HG02938 (cell line): Measurements from ENCODE around the gene TNFRSF25.
"Not testable (repeated sequence)": the region's sequence is repeated elsewhere in the genome, so short reads cannot be mapped to it uniquely, and the experiment has no call there.

Source experiments
- ATAC-seq: cut with Tn5 transposase; IDR thresholded peaks from one replicate; pipeline ENCODE4 v1.9.1; 2021; ENCODE audit warnings: mild to moderate bottlenecking, moderate library complexity; ENCODE audit not compliant: unreplicated experiment

Gene TNFRSF25

DNA sequence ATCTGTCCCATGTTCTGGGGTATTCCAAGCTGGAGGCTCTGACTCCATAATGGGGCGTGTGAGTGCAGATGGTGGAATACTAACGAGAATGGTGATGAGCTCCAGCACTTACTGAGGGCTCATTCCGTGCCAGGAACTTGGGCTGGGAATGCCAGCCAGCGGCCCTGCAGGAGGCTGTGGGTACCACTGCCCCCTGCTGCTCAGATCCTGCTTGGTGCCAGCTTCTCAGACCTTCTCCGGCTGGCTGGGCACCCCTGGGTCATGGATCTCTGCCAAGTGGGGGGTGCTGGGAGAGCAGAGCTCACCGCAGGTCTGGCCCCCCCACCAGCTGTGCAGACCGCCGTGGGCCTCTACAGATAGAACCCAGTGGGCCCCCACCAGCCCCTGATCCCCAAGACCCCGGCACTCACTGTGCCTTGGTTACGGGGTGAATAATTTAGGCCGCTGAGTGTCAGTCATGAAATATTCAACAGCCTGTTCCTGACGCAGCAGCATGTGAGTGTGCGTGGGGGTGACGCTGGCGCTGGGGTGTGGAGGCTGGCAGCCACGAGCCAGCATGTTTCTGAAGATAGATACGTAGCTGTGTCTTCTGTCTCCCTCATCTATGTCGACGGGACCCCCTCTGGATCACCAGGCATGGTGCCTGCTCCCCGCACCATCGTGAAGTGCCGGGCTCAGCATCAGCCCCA, 28.8 kb downstream of the TNFRSF25 start:
- not testable (repeated sequence) for ATAC-seq

DNA sequence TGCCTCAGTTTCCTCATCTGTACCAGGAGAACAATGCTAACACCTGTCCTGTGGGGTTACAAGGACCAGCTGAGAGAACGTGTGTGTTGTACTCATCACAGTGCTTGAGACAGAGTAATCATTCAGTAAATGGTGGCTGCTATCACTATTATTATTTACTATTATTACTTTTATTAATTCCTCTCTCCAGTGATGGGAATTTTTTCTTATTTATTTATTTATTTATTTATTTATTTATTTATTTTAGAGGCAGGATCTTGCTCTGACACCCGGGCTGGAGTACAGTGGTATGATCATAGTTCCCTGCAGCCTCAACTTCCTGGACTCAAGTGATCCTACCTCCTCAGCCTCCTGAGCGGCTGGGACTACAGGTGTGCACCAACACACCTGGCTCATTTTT, 29.7 kb downstream of the TNFRSF25 start:
- ATAC-seq: not testable (repeated sequence)

DNA sequence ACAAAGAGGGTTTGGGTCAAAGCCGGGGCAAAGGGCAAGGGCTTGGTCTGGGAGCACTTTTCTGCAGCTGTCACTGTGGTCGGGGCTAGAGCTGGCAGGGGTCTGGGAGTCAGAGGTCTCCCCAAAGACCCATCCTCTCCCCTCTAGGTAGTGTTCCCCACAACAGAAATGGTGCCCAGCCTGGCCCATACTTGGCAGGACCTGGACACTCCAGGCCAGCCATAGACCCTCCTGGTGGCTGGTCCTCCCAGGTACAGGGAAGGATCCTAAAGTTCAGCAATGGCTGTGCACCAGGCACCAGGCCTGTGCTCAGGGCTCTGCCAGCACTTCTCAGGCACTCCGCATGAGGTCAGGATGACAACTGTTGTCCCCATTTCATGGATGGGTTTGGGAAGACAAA, 30.4 kb downstream of the TNFRSF25 start:
- ATAC-seq: no peak

DNA sequence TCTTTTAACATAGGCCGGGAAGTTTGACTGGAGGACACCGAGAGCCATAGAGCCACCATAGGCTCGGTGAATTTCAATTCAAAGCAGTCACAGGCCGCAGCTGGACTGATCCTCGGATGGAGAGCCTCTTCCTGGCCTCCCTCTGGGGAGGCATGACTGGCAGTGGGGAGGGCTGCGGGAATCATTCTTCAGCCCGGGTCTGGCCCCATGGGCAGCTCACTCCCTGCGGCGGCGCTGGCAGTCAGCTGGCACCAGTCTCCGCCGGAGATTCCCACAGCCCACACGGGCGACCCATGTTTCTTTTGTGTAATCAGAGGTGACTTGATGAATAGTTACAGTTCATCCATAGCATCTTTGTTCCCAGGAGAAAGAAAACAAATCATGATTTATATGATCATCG, 30.8 kb downstream of the TNFRSF25 start:
- ATAC-seq: no peak

DNA sequence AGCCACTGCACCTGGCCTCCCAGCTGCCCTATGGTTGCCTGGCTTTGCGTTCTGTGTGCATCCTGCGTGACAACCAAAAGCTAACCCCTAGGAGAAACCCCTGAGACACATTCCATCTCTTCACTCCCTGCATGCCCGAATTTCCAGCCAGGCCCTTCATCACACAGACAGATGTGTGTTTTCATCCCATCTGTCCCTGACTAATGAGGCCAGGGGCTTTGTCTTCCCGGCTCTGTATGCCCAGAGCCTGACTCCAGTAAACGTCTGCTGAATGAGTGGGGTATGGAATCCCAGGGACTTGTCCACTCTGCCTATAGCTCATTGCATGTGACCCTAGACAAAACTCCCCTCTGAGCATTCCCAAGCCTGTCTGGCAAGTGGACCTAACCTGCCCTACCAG, 31.8 kb downstream of the TNFRSF25 start:
- ATAC-seq: no peak

DNA sequence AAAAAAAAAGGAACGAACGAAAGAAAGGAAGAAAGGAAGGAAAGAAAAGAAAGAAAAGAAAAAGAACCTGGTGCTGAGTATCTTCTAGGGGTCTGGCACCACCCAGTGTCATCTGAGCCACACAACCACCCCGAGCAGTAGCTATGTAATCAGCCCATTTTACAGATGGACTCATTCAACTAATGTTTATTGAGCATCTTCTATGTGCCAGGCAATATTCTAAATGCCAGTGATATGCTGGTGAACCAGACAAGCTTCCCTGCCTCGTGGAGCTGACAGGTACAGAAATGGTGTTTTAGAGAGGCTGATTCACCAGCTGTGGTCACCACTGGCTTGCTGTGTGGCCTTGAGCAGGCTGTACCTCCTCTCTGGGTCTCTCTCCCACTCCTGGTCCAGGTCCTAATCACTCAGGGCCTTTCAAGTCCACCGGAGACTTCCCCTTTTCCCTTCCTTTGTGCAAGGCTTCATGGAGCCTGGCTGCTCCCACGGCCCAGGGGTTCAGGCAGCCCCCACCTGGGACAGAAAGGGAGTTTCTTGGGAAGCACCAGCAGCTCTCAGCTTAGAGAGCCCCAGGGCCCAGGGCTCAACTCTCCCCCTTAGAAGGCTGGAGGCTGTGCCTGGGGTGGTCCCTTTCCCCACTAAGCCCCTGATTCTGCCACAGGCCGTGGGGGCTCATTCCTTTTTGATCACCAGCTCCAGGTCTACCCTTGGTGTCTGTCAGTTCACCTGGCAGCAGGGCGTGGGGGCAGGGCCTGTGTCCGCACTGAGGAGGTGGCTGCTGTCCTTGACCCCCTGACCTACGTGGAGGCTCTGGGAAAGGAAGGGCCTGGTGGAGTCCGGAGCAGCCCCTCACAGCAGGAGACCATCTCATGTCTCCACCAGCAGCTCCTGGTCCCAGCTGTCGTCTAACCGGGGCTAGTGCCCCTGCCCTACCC, 34.1 kb downstream of the TNFRSF25 start:
- ATAC-seq: not testable (repeated sequence)

DNA sequence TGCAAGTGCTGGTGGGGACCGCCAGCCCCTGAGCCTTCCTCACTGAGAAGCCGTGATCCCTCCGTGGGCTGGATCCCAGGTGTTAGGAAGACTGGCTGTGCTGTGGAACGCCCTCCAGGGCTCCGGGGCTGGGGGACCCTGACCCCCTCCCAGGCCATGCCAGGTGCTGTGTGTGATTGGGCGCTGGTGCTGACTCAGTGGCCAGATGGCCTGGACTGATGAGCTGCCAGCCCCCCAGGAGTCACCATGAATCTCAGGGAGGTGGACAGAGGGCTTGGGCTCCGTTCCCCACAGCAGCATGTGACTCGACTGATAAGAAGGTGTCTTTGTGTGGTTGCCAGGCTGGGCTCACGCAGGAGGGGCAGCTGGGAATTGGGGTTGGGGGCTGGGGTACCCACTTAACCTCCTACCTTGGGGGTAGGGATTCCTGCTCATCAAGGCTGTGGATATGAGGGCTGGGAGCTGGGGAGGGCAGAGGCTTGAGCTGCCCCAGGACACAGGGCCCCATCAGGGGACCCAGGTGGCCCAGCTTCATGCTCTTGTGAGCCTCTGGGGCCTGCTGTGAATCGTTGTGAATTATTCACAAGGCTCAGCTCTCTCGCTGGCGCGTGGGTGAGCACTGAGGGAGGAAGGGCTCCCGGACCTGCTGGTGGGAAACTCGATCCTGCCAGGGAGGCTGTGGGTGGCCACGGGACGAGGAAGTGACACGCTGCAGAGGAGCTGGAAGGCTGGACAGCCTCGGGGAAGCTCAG, 36.1 kb downstream of the TNFRSF25 start:
- ATAC-seq: not testable (repeated sequence)

DNA sequence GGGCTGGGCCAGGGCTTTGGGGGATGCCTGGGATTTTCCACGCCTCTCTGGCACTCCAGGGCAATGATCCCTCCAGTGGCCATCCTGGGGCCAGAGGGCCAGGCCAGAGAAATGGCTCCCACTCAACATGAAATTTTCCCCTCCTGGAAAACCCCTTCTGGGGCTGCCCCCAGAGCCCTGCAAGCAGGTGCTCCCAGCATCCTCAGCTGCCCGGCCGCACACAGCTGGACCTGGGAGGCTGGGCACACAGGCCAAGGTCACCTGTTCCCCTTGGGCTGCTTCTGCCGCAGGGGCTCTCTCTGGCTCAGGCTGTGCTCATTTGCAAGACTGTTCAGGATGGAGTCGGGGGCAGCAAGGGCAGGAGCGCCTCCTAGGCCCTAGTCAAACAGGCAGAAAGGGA, 37.5 kb downstream of the TNFRSF25 start:
- ATAC-seq: not testable (repeated sequence)

DNA sequence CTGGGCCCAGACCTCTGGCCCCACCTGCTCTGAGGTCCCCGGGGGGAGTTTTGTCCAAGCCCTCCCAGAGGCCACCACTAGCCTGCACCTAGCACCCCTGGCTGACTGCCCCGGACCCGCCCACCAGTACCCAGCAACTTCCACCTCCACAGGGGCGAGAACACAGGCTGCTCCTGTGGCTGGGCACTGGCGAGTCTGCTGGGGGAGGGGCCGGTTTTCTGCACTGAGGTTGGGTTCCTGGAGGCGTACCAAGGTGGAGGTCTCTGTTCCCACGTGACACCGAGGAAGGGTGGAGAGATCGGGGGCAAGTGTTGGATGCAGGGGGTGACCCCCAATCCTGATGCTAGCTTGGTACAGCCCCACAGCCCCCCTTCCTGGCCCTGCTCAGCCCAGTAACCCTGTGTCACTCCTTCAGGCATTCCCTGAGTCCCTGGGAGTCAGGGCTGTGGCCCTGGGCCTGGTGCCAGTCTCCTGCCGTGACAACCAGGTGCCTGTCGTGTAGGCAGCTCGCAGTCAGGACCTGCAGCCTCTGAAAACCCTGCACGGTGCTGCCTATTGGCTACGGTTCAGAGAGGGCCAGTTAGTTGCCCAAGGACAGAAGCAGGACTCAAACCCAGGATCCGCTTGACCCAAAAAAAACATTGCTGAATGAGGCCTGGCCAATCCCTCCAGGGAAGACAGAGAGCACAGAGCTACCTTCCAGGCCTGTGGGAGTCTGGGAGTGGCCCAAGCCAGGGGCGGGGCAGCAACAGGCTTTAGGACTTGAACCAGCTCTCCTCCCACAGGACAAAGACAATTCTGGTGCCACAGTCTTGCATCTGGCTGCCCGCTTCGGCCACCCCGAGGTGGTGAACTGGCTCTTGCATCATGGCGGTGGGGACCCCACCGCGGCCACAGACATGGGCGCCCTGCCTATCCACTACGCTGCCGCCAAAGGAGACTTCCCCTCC, 38.3 kb downstream of the TNFRSF25 start:
- ATAC-seq: no peak

DNA sequence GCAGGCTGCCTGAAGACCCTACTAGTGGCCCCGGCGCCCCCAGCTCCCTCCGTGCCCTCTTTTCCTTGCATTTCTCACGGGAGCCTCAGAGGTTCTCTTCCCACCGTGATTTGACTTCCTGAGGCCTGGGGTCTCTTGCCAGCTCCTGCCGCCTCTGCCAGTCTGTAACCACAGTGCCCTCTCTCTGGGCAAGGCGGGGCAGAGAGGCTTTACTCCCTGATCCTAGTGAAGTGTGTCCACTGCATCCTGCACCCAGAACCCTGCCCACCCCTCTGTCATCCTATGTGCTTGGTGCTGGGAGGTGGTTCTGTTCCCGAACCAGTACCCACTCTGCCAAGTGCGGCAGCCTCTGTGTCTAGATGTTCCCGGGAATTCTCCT, 39.0 kb downstream of the TNFRSF25 start:
- no peak for ATAC-seq

DNA sequence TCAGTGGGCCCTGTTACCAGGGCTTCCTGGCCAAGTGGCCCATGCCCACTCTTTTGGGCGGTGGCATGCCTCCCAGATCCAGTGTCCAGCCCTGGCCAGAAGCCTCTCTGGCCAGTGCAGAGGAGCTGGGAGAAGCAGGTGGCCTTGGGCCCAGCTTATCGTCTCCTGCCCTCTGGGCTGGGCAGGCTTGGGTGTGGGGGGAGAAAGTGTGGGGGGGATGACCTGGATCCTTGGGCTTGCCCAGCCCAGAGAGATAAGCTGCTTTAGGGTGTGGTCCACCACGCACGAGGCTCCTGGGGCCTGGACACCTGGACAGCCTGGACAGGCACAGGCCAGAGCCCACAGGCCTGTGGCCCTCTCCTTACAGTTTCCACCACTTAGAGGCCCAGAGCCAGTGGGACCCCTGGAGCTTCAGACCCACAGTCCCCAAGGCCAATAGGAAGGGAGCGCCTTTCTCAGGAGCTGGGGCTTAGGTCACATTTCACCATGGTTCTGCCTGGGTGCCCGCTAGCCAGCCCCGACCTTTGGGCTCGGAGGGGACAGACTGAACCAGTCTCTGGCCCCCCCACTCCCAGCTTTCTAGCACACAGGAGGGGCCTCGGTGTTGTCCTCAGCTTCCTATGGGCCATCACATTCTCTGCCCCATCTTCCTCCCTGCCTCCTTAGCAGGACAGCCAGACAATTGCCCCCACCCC, 39.5 kb downstream of the TNFRSF25 start:
- no peak for ATAC-seq

DNA sequence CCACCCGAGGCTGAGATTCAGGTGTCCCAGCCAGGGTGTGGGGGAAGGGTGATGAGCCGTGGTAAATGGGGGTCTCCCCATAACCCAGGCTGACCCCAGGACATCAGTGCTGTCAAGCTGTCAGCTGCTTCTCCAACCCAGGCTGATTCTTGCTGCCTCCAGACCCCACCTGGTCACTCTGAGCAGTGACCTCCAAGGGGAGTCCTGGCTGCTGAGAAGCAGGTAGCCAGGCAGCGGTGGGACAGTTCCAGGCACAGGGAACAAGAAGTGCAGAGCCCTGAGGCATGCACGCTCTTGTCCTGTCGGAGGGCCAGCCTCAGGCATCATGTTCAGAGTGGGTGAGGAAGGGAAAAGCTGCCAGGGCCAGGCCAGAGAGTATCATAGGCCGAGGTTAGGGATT, 40.3 kb downstream of the TNFRSF25 start:
- ATAC-seq: no peak

DNA sequence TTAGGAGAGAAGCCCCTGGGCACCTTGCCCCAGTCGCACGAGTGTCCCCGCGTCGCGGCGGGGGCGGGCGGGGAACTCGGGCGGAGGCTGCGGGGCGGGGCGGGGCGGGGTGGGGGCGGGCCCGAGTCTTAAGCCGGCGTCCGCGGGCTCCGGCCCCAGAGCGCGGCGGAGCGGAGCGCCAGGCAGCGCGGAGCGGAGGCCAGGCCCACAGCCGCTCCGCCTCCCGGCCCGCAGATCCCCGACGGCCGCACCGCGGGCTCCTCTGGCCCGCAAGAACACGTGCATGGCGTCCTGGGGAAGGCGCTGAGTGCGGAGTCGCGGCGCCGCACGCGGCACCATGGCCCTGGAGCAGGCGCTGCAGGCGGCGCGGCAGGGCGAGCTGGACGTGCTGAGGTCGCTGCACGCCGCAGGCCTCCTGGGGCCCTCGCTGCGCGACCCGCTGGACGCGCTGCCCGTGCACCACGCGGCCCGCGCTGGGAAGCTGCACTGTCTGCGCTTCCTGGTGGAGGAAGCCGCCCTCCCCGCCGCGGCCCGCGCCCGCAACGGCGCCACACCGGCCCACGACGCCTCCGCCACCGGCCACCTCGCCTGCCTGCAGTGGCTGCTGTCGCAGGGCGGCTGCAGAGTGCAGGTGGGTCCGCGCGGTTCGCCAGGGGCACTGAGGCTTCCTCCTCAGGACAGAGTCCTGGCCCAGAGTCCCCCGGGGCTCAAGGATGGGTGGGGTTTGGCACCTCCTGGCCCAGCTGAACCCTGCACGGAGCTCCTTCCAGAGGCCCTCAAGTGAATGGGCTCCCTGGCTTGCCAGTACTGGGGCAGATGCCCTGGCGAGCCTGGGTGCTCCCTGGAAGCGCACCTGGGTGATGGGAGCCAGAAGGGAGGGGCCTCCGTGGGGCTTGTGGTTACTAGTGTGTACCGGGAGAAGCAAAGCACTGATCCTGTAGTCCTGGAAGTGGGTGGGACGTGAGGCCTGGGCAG, 41.1 kb downstream of the TNFRSF25 start, which contains the start of gene ESPN:
ESPN (plus strand) TSS at position 158 of the 975 bp plus-strand sequence; CDS start at position 338, 180 bp downstream.
- no peak for ATAC-seq

DNA sequence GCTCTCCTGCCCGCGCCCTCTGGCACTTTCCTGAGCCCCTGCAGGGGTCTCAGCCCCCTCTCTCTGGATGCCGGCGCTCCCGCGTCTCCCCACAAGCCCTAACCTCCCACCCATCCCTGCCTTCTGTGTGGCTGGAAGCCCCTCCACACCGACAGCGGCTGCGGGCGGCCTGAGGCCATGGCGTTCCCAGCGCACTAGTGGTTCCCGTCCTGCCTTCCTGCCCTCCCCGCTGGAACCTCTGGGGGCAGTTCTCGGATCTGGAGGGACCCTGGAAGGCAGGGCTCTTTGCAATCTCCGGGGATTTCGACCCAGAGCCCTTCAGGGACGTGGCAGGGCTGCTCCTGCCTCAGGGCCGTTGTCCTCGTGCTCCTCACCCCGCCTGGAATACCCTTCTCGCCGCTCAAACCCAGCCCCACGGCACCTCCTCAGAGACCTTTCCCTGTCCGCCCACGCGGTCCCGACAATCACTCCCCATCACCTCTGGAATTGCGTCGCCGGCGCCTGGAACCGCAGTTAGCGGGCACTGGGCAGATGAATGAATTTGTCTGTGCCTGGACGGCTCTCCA, 41.9 kb downstream of the TNFRSF25 start:
- no peak for ATAC-seq

DNA sequence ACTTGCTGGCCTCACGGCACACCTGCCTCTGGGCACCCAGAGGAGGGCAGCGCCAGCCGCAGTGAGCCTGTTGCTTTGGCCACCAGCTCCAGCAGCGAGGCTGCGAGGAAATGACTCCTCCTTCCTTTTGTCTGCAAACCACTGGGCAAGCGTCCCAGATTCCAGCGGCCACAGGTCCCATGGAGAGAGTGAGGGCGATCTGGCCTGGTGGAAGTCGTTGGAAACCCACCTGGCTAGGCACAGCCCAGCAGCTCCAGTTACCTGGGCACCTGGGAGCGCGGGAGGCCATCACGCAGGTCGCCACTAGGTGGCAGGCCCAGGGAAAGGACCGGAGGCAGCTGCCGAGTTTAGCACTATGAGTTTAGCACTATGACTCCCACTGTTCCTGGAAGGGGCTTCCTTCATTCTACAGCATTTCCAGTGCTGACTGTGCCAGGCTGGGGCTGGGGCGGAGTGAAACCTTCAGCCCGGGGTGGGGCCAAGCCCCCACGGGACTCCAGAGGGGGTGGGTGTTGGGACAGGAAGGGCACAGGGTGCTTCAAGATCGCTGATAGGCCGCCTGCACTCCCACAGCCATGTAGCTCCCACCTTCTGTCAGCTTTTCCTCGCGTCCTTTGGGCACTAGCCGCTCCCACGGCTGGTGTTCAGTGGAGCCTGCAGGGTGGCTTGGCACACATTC, 42.5 kb downstream of the TNFRSF25 start:
- no peak for ATAC-seq

DNA sequence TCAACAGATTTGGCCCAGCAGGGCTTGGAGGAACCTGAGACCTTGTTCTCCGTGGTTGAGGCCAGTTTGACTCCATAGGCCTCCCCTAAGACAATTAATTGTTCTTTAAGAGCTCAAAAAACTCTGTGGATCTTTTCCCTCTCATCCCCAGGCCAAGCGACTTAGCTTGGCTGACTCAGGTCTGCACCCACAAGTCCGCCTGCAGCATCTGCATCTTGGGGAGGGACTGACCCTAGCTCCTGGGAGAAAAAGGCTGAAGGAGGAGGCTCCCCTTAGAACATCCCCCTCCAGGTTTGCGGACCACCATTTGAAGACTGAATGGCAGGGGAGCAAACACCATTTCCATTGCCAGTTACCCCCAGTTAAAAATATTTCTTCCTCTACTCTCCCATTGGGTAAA, 44.7 kb downstream of the TNFRSF25 start:
- ATAC-seq: no peak

DNA sequence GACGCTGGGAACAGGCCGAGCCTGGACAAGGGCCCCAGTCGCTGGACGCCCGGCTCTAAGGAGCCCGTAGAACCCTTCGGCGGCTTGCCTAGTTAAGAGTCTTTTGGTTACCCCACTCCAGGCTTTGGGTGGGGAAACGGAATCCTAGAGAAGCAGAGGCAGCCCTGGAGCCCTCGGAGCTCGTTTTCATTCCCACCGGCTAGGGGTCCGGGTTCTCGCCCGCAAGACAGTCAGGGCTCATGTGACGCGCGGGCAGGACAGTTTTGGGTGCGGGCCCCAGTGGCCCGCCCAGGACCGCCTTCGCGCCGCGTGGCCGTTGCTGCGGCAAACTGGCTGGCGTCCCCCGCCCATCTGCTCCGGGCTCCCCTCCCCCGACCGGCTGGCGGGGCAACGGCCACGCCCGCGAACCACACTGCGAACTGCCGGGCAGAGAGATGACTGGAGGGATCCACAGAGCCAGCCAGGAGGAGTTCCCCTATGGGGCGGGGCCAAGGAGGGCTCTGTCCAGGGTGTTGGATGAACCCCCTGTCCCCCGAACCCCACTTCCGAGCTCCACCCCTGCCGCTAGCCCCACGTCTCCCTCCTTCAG, 45.4 kb downstream of the TNFRSF25 start:
- ATAC-seq: no peak
